AML-193 (cell line): ENCODE measurements around the gene NHLRC1.
"Not testable (repeated sequence)": the region's sequence is repeated elsewhere in the genome, so short reads cannot be mapped to it uniquely, and the experiment has no call there.

ENCODE experiments used
- DNase-seq, 2 experiments: peaks; one replicate each; lab custom pipeline; 2025; lab: John Stamatoyannopoulos, UW

The NHLRC1 gene

DNA sequence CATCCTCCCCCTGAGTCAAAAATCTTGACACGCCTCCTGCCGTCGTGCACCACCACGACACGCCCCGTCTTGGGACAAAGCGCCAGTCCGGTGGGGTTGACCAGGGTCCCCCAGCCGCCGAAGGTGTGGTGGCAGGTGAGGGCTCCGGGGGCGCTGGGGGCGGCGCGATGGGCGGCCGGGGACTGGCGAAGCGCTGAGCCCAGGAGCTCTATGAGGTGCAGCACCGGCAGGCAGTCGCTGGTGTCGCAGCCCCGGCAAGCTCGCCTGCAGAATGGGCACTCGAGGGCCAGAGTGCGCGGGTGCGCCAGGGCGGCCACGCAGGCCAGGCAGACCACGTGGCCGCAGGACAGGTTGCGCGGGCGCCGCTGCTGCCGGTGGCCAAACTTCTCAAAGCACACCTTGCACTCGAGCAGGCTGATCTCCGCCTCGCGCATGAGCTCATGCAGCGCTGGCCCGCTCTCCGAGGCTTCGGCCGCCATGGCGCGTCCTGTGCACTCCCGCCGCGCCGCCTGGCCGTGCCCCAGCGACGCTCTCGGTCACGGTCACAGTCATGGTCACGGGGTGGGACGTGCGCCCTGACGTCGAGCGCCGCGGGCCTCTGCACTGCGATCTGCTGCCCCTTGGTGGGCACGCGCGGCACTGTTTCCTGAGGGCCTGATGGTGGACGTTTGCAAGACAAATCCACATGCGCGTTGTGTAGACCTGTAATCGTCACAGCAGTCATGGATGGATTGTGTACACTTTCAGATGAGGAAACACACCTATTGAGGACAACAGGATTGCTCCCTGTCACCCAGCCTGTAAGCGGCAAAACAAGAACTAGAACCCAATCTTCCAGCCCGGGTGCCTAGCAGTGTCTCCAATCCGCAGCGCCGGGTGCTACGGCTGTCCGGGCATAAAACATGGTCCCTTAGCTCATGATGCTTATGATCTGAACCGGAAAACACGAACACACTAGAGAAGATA, at the start of gene NHLRC1:
Gene NHLRC1, minus strand, starts transcription at position 550 of the 966 bp plus-strand sequence. Its CDS starts 71 bp downstream, at position 479.
- no peak for DNase-seq

DNA sequence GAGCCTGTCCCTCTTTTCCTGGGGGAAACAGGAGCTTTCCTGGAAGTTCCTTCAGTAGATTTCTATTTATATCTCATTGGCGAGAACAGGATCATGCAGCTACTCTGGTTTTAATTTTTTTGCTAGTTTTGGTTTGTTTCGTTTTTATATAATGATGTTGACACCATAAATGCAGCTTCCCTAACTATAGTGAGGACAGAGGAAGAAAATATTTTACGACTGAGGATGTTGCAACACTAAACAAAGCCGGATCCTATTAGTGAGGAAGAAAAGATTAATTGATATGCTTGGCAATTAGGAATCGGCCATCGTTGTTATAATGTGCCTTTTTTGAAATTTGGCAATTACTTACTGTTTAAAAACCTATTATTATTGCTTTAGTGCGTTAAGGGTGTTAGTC, 49.4 kb upstream of the NHLRC1 start:
- no peak for DNase-seq

- no peak for DNase-seq
These were observed 45.8 kb upstream of the NHLRC1 start for GRCh38 chr6:18168264-18168663.

GRCh38 chr6:18166312-18167036, 44.0 kb upstream of the NHLRC1 start:
- peak; percentile 23 to 34 for DNase-seq

- DNase-seq = no peak
These were observed 43.3 kb upstream of the NHLRC1 start for GRCh38 chr6:18165751-18166150.

DNA sequence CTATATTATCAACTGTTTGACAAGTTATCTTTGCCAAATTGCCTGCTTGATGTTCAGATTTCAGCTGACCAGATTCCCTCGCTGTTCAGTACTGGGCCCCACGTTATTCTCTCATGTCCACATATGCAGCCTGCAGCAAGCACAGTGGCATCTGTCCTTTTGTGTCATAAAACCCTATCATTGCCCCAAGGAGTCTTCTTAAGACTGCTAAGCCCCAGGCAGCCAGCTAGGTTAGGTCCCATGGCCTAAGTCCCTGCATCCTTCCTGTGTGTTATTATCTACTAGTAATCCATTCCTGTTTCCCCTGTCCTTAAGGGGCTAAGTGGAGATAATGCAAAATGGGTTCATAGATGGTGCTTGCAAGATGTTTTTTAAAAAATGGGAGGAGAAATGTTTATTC, 39.9 kb upstream of the NHLRC1 start:
- no peak for DNase-seq

GRCh38 chr6:18161431-18161830, 39.0 kb upstream of the NHLRC1 start:
- no peak for DNase-seq

DNA sequence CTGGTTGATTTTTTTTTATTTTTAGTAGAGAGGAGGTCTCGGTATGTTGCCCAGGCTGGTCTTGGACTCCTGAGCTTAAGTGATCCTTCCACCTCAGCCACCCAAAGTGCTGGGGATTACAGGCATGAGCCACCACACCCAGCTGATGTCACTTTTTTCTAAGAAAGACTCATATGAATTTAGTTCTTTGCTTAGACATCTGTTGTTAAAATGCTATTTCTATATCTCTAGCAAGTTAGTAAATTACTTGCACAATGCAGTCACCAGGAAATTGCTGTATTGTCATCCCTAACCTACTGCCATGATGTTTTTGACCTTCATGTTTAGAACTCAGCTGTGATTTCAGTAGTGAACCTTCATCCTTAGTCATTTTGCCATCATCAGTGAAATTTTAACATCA, 38.4 kb upstream of the NHLRC1 start:
- DNase-seq = no peak

DNA sequence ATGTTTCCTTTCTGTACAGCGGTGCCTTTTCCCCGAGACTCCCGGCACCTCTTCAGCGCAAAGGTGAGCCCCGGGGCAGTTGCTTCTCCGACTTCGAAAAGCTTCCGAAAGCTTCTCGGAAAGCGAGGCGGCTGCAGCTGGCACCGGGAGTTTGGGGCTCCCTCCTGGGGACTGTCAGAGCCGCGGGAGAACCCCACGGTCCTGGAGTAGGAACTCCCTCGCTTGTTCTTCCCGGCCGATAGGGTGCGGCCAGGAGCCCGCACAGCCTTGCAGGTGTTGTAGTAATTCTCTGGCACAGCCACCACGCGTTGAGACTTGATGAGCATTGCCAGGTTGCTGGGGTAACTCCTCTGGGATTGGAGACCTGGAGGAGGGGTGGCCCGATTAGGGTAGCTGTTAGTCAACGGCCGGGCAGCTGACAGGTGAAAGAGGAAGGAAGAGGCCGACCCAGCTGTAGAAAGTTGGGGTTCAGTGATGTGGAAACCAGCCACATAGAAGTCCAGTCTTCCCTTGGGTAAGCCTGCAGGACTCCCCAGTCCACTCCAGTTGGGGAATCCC, 33.5 kb upstream of the NHLRC1 start:
- DNase-seq = peak; percentile 91

DNA sequence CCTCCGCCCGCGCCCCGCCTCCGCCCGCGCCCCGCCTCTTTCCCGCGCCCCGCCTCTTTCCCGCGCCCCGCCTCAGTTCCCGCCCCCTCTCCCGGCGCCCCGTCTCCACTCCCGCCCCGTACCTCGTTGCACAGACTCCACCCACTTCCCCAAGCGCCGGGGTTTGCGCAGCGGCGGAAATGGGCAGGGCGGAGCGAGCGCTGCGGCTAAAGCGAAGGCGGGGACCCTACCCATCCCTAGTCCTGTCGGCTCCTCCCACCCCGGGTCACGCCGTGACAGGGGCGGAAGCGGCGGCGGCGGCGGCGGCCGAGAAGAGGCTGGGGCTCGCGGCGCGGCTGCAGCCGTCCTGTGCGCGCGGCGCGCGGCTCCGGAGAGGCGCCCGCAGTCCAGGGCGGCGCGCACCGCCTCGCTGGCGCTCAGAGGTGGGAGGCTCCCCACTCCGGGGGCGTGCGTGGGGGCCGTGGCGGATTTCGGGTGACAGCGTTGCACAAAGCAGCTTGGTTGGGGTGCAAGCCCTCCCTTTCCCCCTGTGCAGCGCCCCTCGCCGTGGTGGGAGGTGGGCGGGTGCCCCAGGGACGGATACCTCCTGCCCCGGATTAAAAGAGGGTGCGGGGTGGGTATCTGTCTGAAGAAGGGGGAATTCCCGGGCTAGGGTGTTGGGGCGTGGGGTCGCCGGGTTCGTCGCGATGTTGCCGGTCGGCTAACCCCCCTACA, 32.8 kb upstream of the NHLRC1 start, which contains the start of gene KDM1B:
Gene KDM1B, plus strand, starts transcription at position 273 of the 714 bp plus-strand sequence. CDS start 4,474 bp downstream, outside the sequence.
- peak; percentile 98 for DNase-seq

GRCh38 chr6:18154507-18155149, 32.2 kb upstream of the NHLRC1 start, which contains the start of gene TPMT:
Gene TPMT (minus strand): TSS chr6:18155077. CDS start chr6:18149127, 5,950 bp downstream.
- peak; percentile 92 to 98 for DNase-seq

GRCh38 chr6:18153311-18153703, 30.8 kb upstream of the NHLRC1 start:
- DNase-seq = no peak

- DNase-seq = no peak
These were observed 29.3 kb upstream of the NHLRC1 start for GRCh38 chr6:18151801-18152200.

GRCh38 chr6:18151391-18151790, 28.9 kb upstream of the NHLRC1 start:
- not testable (repeated sequence) for DNase-seq

DNA sequence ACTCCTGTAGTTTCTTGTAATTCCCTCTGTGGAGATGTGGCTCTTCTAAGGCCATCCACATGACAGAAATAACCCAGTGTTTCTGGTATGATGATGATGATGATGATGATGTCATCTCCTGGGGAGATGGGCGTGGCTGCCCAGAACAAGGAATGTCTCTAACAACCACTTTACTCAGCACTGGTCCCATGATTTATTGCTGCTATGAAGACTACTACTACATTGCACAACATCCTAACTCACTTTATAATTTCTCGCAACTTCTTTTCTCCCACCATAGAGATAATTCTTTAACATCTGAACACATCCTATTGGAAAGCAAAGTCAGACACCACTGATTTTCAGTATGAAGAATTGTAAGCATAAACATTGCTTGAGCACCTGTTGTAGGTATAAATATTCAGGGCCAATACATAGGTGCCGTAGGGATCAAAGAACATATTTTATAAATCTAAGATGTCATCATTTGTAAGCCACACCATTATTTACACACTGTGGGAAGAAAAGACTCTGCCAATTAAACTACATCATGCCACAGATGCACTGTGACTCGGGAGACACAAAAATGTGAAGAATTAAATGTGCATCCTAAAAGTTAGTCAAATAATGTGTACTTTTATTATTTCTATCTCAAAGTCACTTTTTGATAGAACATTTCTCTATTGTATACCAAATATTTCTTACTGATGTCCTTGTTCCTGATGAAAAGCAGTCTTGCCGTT, 26.0 kb upstream of the NHLRC1 start:
- no peak for DNase-seq

DNA sequence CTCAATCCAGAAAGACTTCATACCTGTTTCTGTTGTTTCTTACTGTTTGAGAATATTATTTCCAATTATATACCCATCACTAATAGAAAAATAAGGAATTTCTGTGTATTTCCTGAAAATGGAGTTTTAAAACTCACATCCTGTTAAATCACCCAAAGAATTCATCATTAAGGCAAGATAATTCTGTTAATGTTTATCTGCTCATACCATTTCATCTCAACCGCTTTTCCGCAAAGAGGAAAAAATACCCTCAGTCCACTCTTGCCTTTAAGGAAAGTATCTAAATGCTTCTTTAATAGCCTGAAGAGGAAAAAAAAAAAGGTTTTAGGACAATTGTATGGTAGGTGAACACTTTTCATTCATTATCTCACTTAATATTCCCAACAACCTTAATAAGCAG, 25.1 kb upstream of the NHLRC1 start:
- DNase-seq = no peak

- DNase-seq = no peak
These were observed 24.7 kb upstream of the NHLRC1 start for GRCh38 chr6:18147160-18147559.

GRCh38 chr6:18142591-18142861, 20.0 kb upstream of the NHLRC1 start:
- DNase-seq = no peak

- no peak for DNase-seq
These were observed 19.5 kb upstream of the NHLRC1 start for GRCh38 chr6:18141805-18142590.
